ENCODE measurements around the gene MRGPRF. TPM values are rescaled to one million over a fixed set of nuclear protein-coding genes. Genes with fewer than 3 reads are reported as not detected.

MRGPRF gene
- total RNA-seq, 2 experiments from 2014 or later, result not detected

DNA sequence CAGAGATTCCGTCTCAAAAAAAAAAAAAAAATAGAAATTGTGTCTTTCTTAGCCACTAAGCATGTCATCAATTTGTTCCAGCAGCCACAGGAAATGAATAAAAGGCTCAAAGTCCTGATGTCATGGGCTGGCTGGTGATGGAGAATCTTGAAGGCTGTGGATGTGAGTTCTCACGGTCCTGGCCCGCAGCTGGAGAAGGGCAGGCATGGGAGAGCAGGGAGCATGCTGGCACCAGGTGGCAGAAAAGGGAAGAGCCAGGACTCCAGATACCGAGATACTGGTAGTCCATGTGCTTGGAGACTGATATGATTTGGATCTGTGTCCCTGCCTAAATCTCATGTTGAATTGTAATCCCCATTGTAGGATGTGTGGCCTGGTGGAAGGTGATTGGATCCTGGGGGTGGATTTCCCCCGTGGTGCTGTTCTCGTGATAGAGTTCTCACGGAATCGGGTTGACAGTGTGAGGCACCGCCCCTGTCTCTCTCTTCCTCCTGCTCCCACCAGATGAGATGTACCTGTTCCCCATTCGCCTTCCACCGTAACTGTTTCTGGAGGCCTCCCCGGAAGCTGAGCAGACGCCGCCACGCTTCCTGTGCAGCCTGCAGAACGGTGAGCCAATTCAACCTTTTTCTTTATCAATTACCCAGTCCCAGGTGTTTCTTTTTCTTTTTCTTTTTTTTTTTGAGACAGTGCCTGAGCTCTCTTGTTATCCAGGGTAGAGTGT is 50.4 kb downstream of the MRGPRF start:
- H3K4me1 Mint-ChIP-seq (ENCODE audit: low read depth), result peaks cover 19% of the 10 kb centered on the region
- intact Hi-C loops (cut with DNase I, micrococcal nuclease), result loop anchor here in 1 of 2 experiments (10.0 kb wide), 1 partner anchor 682 kb away; the partner anchor contains the start of gene CCND1
- Histone ChIP-seq H3K36me3 (ENCODE audit: insufficient read depth, low read length) (no peaks in the 10 kb centered on the region), H3K27me3 (ENCODE audit: control insufficient read depth in 1 of 2, insufficient read depth in 2 of 2, low read length in 2 of 2) (no peaks in the 10 kb centered on the region), H3K4me3 (ENCODE audit: low read length) (peak overlapping the region; percentile 16), H3K9me3 (ENCODE audit: control insufficient read depth in 1 of 2, insufficient read depth in 1 of 2, low read length in 2 of 2) (peaks cover 0 to 12% of the 10 kb centered on the region in 2 experiments), H3K4me1 (ENCODE audit: insufficient read depth, low read length) (peaks cover 56% of the 10 kb centered on the region), H3K27ac (ENCODE audit: low read depth in 1 of 2, low read length in 2 of 2) (peak overlapping the region in 1 of 2 donors; percentile 20)
- peak overlapping the region; percentile 92 for H3K27ac Mint-ChIP-seq
- TF ChIP-seq, protein P1, sequence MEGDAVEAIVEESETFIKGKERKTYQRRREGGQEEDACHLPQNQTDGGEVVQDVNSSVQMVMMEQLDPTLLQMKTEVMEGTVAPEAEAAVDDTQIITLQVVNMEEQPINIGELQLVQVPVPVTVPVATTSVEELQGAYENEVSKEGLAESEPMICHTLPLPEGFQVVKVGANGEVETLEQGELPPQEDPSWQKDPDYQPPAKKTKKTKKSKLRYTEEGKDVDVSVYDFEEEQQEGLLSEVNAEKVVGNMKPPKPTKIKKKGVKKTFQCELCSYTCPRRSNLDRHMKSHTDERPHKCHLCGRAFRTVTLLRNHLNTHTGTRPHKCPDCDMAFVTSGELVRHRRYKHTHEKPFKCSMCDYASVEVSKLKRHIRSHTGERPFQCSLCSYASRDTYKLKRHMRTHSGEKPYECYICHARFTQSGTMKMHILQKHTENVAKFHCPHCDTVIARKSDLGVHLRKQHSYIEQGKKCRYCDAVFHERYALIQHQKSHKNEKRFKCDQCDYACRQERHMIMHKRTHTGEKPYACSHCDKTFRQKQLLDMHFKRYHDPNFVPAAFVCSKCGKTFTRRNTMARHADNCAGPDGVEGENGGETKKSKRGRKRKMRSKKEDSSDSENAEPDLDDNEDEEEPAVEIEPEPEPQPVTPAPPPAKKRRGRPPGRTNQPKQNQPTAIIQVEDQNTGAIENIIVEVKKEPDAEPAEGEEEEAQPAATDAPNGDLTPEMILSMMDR (IDR thresholded peaks at IDR 0.05), result no peak
- peak; percentile 89 for ATAC-seq (ENCODE audit: poor library complexity)
- POLR2A ChIA-PET, result interaction anchor here (0.7 to 1.4 kb wide), 3 partner anchors 11 to 59 kb away, joined by 3 read pairs; partner anchors contain the start of genes IGHMBP2 and MRPL21
- no peaks in the 10 kb centered on the region for H3K9me3 Mint-ChIP-seq
- DNase-seq, result peak in 12 of 14 experiments; percentile 14 to 86 (median 39)
- CTCF ChIA-PET, result no interaction called here
- H3K36me3 Mint-ChIP-seq (ENCODE audit: low read depth), result peaks cover 5% of the 10 kb centered on the region
- peaks cover 2% of the 10 kb centered on the region for H3K27me3 Mint-ChIP-seq
- H3K4me3 Mint-ChIP-seq, result peak overlapping the region; percentile 63

DNA sequence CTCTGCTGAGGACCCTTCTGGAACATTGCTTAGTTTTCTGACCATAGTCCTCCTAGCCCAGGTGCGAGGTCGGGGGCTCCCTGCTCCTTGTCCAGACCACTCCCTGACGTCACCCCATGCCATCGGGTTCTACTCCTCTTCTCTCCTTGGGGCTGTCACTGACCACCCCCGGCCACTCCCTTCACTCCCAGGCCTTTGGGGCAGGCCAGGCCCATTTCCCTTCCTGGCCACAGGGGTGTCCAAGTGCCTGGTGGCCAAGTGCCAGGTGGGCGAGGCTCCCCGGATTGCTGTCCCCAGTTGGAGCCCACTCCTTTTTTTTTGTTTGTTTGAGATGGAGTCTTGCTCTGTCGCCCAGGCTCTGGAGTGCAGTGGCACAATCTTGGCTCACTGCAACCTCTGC is 51.8 kb downstream of the MRGPRF start:
- peaks cover 5% of the 10 kb centered on the region for H3K27me3 Mint-ChIP-seq

DNA sequence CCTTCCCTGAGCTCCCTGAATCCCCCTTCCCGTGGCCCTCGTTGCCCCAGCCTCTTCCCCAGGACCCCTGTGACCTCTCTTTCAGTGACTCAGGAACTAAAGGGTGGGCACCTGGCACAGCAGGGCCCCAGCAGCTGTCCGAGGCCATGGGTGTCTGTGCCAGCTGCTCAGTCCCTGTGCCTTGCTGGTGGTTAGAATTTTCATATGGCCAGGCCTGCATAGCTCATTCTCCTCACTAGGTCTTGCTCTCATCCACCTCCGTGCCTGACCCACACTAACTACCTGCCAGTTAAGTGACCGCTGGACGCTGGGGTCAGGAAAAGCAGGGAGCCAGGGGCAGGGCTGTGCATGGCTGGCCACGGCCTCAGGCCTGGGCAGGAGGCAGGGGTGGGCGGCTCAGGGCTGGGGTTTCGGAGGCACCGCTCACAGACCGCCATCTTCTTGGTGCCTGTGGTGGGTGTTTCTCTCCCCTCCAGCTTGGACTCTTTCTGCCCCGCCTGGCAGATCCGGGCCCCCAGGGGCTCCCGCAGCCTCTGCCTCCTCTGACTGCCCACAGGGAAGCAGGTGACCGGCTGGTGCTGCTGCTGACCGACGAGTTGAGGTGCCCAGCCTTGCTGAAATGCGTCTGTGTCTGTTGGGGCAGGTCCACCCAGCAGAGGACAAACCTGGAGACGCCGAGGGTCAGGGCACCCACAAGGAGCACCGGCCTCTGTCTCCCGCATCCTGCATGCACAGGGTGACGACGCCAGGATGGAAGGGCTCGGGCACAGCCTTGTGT is 52.6 kb downstream of the MRGPRF start:
- ATAC-seq (ENCODE audit: poor library complexity), result no peak
- intact Hi-C loops (cut with DNase I, micrococcal nuclease), result loop anchor here in 1 of 2 experiments (10.0 kb wide), 1 partner anchor 684 kb away; the partner anchor contains the start of gene CCND1
- H3K27me3 Mint-ChIP-seq, result peaks cover 5% of the 10 kb centered on the region

More for the DNA sequence above, 51.8 kb downstream of the MRGPRF start:
- H3K9me3 ChIP-seq (ENCODE audit: control insufficient read depth in 1 of 2, insufficient read depth in 1 of 2, low read length in 2 of 2), result peaks cover 0 to 16% of the 10 kb centered on the region in 2 experiments
- intact Hi-C loops (cut with DNase I, micrococcal nuclease), result loop anchor here in 1 of 2 experiments (10.0 kb wide), 1 partner anchor 684 kb away; the partner anchor contains the start of gene CCND1
- H3K36me3 ChIP-seq (ENCODE audit: insufficient read depth, low read length), result no peaks in the 10 kb centered on the region
- no peak overlapping the region for H3K4me3 Mint-ChIP-seq
- peaks cover 17% of the 10 kb centered on the region for H3K4me1 Mint-ChIP-seq (ENCODE audit: low read depth)
- H3K27ac ChIP-seq (ENCODE audit: low read depth in 1 of 2, low read length in 2 of 2), result no peak overlapping the region
- POLR2A ChIA-PET, result no interaction called here
- no peaks in the 10 kb centered on the region for H3K9me3 Mint-ChIP-seq
- no peak overlapping the region for H3K27ac Mint-ChIP-seq
- TF ChIP-seq, protein P1 (IDR thresholded peaks at IDR 0.05), result no peak
- H3K4me1 ChIP-seq (ENCODE audit: insufficient read depth, low read length), result peaks cover 50% of the 10 kb centered on the region
- DNase-seq (no peak), ATAC-seq (ENCODE audit: poor library complexity) (no peak)
- CTCF ChIA-PET, result no interaction called here
- peaks cover 0 to 5% of the 10 kb centered on the region in 2 experiments for H3K27me3 ChIP-seq (ENCODE audit: control insufficient read depth in 1 of 2, insufficient read depth in 2 of 2, low read length in 2 of 2)
- H3K36me3 Mint-ChIP-seq (ENCODE audit: low read depth), result peaks cover 5% of the 10 kb centered on the region
- no peak overlapping the region for H3K4me3 ChIP-seq (ENCODE audit: low read length)

More for the DNA sequence above, 52.6 kb downstream of the MRGPRF start:
- Histone ChIP-seq H3K4me3 (ENCODE audit: low read length) (no peak overlapping the region), H3K36me3 (ENCODE audit: insufficient read depth, low read length) (no peaks in the 10 kb centered on the region), H3K27ac (ENCODE audit: low read depth in 1 of 2, low read length in 2 of 2) (no peak overlapping the region), H3K4me1 (ENCODE audit: insufficient read depth, low read length) (peaks cover 47% of the 10 kb centered on the region), H3K9me3 (ENCODE audit: control insufficient read depth in 1 of 2, insufficient read depth in 1 of 2, low read length in 2 of 2) (peaks cover 0 to 16% of the 10 kb centered on the region in 2 experiments), H3K27me3 (ENCODE audit: control insufficient read depth in 1 of 2, insufficient read depth in 2 of 2, low read length in 2 of 2) (peaks cover 0 to 5% of the 10 kb centered on the region in 2 experiments)
- Mint-ChIP-seq H3K27ac (no peak overlapping the region), H3K9me3 (no peaks in the 10 kb centered on the region), H3K4me1 (ENCODE audit: low read depth) (peaks cover 9% of the 10 kb centered on the region), H3K36me3 (ENCODE audit: low read depth) (peaks cover 5% of the 10 kb centered on the region), H3K4me3 (no peak overlapping the region)
- POLR2A ChIA-PET, result no interaction called here
- no peak for DNase-seq
- CTCF ChIA-PET, result no interaction called here
- TF ChIP-seq, protein P1 (IDR thresholded peaks at IDR 0.05), result no peak
